ENCODE data around the gene UST. TPM values are rescaled to one million over a fixed set of nuclear protein-coding genes. Genes with fewer than 3 reads are reported as not detected.

Gene UST
- total RNA-seq, 2 experiments from 2014 or later = 3.7 to 4.9 TPM

- POLR2A ChIA-PET = no interaction called here
- Mint-ChIP-seq H3K4me1 (ENCODE audit: low read depth) (peaks cover 12% of the 10 kb centered on the region), H3K36me3 (peaks cover 6% of the 10 kb centered on the region), H3K27ac (peak overlapping the region; percentile 64), H3K27me3 (peaks cover 5% of the 10 kb centered on the region), H3K4me3 (no peak overlapping the region), H3K9me3 (peaks cover 17% of the 10 kb centered on the region)
- intact Hi-C loops (cut with micrococcal nuclease) = loop anchor here (1.0 kb wide), 3 partner anchors 34 to 69 kb away; no protein-coding TSS in a partner anchor
- CTCF ChIA-PET = interaction anchor here (0.8 to 1.0 kb wide), 3 partner anchors 31 to 229 kb away, joined by 3 to 4 read pairs (median 4); no protein-coding TSS in a partner anchor
- no peak for DNase-seq
Observed at GRCh38 chr6:148711833-148712654, 34.8 kb upstream of the UST start.

GRCh38 chr6:148713033-148713738, 33.6 kb upstream of the UST start:
- peaks cover 5% of the 10 kb centered on the region for H3K27me3 Mint-ChIP-seq
- intact Hi-C loops (cut with micrococcal nuclease) = no loop called here
- no peak for DNase-seq
- peaks cover 6% of the 10 kb centered on the region for H3K36me3 Mint-ChIP-seq
- ChIA-PET CTCF (interaction anchor here (0.8 to 0.9 kb wide), 2 partner anchors 32 to 228 kb away, joined by 3 to 4 read pairs; no protein-coding TSS in a partner anchor), POLR2A (no interaction called here)
- no peak overlapping the region for H3K4me3 Mint-ChIP-seq
- no peak overlapping the region for H3K27ac Mint-ChIP-seq
- H3K4me1 Mint-ChIP-seq (ENCODE audit: low read depth) = peaks cover 12% of the 10 kb centered on the region
- H3K9me3 Mint-ChIP-seq = peaks cover 17% of the 10 kb centered on the region

- H3K27me3 Mint-ChIP-seq = peaks cover 5% of the 10 kb centered on the region
- intact Hi-C loops (cut with micrococcal nuclease) = no loop called here
- DNase-seq = no peak
- CTCF ChIA-PET = no interaction called here
- H3K27ac Mint-ChIP-seq = no peak overlapping the region
- H3K36me3 Mint-ChIP-seq = peaks cover 6% of the 10 kb centered on the region
- POLR2A ChIA-PET = interaction anchor here (0.6 kb wide), 1 partner anchor 474 kb away, joined by 5 read pairs; no protein-coding TSS in a partner anchor
- H3K9me3 Mint-ChIP-seq = peaks cover 17% of the 10 kb centered on the region
- H3K4me1 Mint-ChIP-seq (ENCODE audit: low read depth) = peaks cover 12% of the 10 kb centered on the region
- no peak overlapping the region for H3K4me3 Mint-ChIP-seq
Observed at GRCh38 chr6:148713921-148714320, 32.9 kb upstream of the UST start.

- Mint-ChIP-seq H3K27me3 (peaks cover 9% of the 10 kb centered on the region), H3K9me3 (peaks cover 17% of the 10 kb centered on the region), H3K27ac (no peak overlapping the region), H3K36me3 (peaks cover 6% of the 10 kb centered on the region), H3K4me1 (ENCODE audit: low read depth) (peaks cover 9% of the 10 kb centered on the region), H3K4me3 (no peak overlapping the region)
- intact Hi-C loops (cut with micrococcal nuclease) = no loop called here
- ChIA-PET CTCF (no interaction called here), POLR2A (no interaction called here)
- DNase-seq = no peak
Observed at GRCh38 chr6:148716811-148717210, 30.0 kb upstream of the UST start.

GRCh38 chr6:148720406-148720805, 26.4 kb upstream of the UST start:
- DNase-seq = no peak
- H3K9me3 Mint-ChIP-seq = peaks cover 4% of the 10 kb centered on the region
- intact Hi-C loops (cut with micrococcal nuclease) = loop anchor here (5.0 kb wide), 1 partner anchor 333 kb away; no protein-coding TSS in a partner anchor
- peaks cover 20% of the 10 kb centered on the region for H3K27me3 Mint-ChIP-seq
- no peak overlapping the region for H3K4me3 Mint-ChIP-seq
- ChIA-PET POLR2A (no interaction called here), CTCF (no interaction called here)
- peaks cover 3% of the 10 kb centered on the region for H3K36me3 Mint-ChIP-seq
- no peak overlapping the region for H3K27ac Mint-ChIP-seq
- H3K4me1 Mint-ChIP-seq (ENCODE audit: low read depth) = no peaks in the 10 kb centered on the region

- H3K27ac Mint-ChIP-seq = no peak overlapping the region
- peaks cover 19% of the 10 kb centered on the region for H3K27me3 Mint-ChIP-seq
- no peak for DNase-seq
- peaks cover 4% of the 10 kb centered on the region for H3K9me3 Mint-ChIP-seq
- H3K4me3 Mint-ChIP-seq = no peak overlapping the region
- peaks cover 3% of the 10 kb centered on the region for H3K36me3 Mint-ChIP-seq
- H3K4me1 Mint-ChIP-seq (ENCODE audit: low read depth) = no peaks in the 10 kb centered on the region
- CTCF ChIA-PET = no interaction called here
- intact Hi-C loops (cut with micrococcal nuclease) = loop anchor here (5.0 kb wide), 1 partner anchor 334 kb away; no protein-coding TSS in a partner anchor
- POLR2A ChIA-PET = no interaction called here
Observed at GRCh38 chr6:148720897-148721296, 25.9 kb upstream of the UST start.

- intact Hi-C loops (cut with micrococcal nuclease) = loop anchor here (5.0 kb wide), 1 partner anchor 336 kb away; no protein-coding TSS in a partner anchor
- Mint-ChIP-seq H3K4me3 (no peak overlapping the region), H3K27me3 (peaks cover 25% of the 10 kb centered on the region), H3K27ac (no peak overlapping the region), H3K4me1 (ENCODE audit: low read depth) (no peaks in the 10 kb centered on the region), H3K9me3 (peaks cover 13% of the 10 kb centered on the region), H3K36me3 (peaks cover 3% of the 10 kb centered on the region)
- ChIA-PET POLR2A (no interaction called here), CTCF (no interaction called here)
- no peak for DNase-seq
Observed at GRCh38 chr6:148723484-148723883, 23.3 kb upstream of the UST start.

GRCh38 chr6:148724428-148724827, 22.4 kb upstream of the UST start:
- Mint-ChIP-seq H3K4me3 (no peak overlapping the region), H3K36me3 (peaks cover 3% of the 10 kb centered on the region), H3K9me3 (peaks cover 13% of the 10 kb centered on the region), H3K27me3 (peaks cover 25% of the 10 kb centered on the region), H3K4me1 (ENCODE audit: low read depth) (no peaks in the 10 kb centered on the region), H3K27ac (no peak overlapping the region)
- intact Hi-C loops (cut with micrococcal nuclease) = loop anchor here (5.0 kb wide), 1 partner anchor 337 kb away; no protein-coding TSS in a partner anchor
- CTCF ChIA-PET = no interaction called here
- POLR2A ChIA-PET = no interaction called here
- no peak for DNase-seq

GRCh38 chr6:148727104-148727503, 19.7 kb upstream of the UST start:
- ChIA-PET POLR2A (no interaction called here), CTCF (no interaction called here)
- Mint-ChIP-seq H3K27me3 (peaks cover 16% of the 10 kb centered on the region), H3K4me1 (ENCODE audit: low read depth) (no peaks in the 10 kb centered on the region), H3K9me3 (peaks cover 13% of the 10 kb centered on the region), H3K36me3 (peaks cover 3% of the 10 kb centered on the region), H3K27ac (no peak overlapping the region), H3K4me3 (no peak overlapping the region)
- intact Hi-C loops (cut with micrococcal nuclease) = no loop called here
- no peak for DNase-seq

GRCh38 chr6:148735989-148736388, 10.8 kb upstream of the UST start:
- Mint-ChIP-seq H3K27me3 (no peaks in the 10 kb centered on the region), H3K4me3 (no peak overlapping the region), H3K36me3 (no peaks in the 10 kb centered on the region), H3K9me3 (peaks cover 3% of the 10 kb centered on the region), H3K27ac (no peak overlapping the region), H3K4me1 (ENCODE audit: low read depth) (peaks cover 8% of the 10 kb centered on the region)
- intact Hi-C loops (cut with micrococcal nuclease) = no loop called here
- no peak for DNase-seq
- POLR2A ChIA-PET = no interaction called here
- CTCF ChIA-PET = interaction anchor here (1.6 kb wide), 1 partner anchor 176 kb away, joined by 4 read pairs; no protein-coding TSS in a partner anchor

- no peak overlapping the region for H3K27ac Mint-ChIP-seq
- ChIA-PET CTCF (interaction anchor here (0.6 to 1.6 kb wide), 2 partner anchors 177 to 292 kb away, joined by 3 to 4 read pairs; no protein-coding TSS in a partner anchor), POLR2A (interaction anchor here (1.0 kb wide), 1 partner anchor 18 kb away, joined by 3 read pairs; no protein-coding TSS in a partner anchor)
- H3K4me1 Mint-ChIP-seq (ENCODE audit: low read depth) = peaks cover 8% of the 10 kb centered on the region
- intact Hi-C loops (cut with micrococcal nuclease) = no loop called here
- DNase-seq = peak; percentile 53
- no peaks in the 10 kb centered on the region for H3K27me3 Mint-ChIP-seq
- peaks cover 3% of the 10 kb centered on the region for H3K9me3 Mint-ChIP-seq
- H3K4me3 Mint-ChIP-seq = no peak overlapping the region
- no peaks in the 10 kb centered on the region for H3K36me3 Mint-ChIP-seq
Observed at GRCh38 chr6:148736774-148737412, 9.9 kb upstream of the UST start.

GRCh38 chr6:148737806-148738205, 9.0 kb upstream of the UST start:
- Mint-ChIP-seq H3K4me1 (ENCODE audit: low read depth) (peaks cover 8% of the 10 kb centered on the region), H3K27me3 (no peaks in the 10 kb centered on the region), H3K36me3 (no peaks in the 10 kb centered on the region), H3K4me3 (no peak overlapping the region), H3K27ac (no peak overlapping the region), H3K9me3 (peaks cover 3% of the 10 kb centered on the region)
- DNase-seq = no peak
- intact Hi-C loops (cut with micrococcal nuclease) = no loop called here
- POLR2A ChIA-PET = no interaction called here
- CTCF ChIA-PET = no interaction called here
